HG02943 (cell line): Measurements from ENCODE around the gene ESPL1.

Experiments
- ATAC-seq: cut with Tn5 transposase; IDR thresholded peaks from one replicate; pipeline ENCODE4 v1.9.1; 2021; ENCODE audit warnings: mild to moderate bottlenecking, low read depth, moderate library complexity; ENCODE audit not compliant: unreplicated experiment

ESPL1 gene

DNA sequence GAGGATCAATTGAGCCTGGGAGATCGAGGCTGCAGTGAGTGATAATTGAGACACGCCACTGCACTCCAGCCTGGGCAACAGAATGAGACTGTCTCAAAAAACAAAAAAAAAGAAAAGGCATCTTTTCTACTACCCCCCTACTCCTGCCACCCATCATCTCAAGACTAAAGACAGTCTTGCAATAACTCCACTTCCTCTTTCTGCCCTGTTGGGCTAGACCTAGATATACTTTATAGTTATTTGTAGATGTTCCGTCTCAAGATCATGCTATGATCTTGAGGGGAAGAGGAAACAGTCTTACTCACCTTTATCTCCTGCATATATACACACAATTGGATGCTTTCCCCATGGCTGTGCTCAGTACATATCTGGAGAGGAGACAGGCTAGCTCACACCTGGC is 12.1 kb upstream of the ESPL1 start:
- ATAC-seq: no peak

DNA sequence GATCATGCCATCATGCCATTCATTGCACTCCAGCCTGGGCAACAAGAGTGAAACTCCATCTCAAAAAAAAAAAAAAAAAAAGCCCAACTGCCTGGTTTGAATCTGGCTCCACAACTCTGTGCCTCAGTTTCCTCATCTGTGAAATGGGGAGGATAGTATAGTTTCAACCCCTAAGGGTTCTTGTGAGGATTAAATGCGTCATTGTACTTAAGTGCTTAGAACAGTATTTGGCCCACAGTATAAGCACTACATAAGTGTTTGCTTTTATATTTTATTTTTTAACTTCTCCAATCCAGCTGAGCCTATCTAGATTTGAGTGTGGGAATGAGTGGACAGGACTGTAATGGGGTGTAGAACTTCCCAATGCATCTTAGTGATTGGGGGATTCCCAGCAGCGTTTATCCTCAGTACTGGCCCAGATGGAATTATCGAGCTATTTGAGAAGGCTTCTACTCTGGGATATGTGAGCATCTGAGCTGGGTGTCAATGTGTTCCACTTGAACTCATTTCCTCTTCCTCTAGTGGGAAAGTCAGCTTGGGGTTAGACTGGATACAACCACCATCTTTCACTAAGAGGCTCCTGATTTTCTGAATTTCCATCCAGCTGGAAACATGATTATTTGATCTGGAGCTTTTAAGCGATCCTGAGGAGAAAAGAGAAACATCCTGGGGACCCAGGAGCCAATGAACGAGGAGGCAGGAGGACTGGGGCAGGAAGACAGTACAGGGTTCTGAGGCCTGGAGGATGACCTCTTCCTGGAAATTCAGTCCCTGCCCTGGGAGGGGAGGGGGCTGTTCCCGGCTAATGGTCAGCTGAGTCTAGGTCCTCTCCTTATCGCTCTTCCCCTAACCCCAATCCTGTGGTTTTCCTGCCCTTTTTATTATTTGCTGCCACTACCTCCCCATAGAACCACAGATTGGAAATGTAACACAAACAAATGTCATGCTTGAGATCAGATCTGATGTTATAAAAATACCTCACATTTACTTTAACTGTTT is 9.3 kb upstream of the ESPL1 start:
- no peak for ATAC-seq

DNA sequence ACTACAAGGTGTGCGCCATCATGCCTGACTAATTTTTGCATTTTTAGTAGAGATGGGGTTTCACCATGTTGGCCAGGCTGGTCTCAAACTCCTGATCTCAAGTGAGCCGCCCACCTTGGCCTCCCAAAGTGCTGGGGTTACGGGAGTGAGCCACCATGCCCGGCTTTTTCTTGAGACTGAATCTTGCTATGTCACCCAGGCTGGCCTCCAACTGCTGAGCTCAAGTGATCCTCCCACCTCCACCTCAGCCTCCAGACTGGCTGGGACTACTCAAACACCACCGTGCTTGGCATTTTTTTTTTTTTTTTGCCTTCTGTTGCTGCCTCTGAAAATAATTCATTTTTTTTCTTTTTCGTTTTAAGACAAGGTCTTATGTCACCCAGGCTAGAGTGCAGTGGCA is 8.2 kb upstream of the ESPL1 start:
- no peak for ATAC-seq

DNA sequence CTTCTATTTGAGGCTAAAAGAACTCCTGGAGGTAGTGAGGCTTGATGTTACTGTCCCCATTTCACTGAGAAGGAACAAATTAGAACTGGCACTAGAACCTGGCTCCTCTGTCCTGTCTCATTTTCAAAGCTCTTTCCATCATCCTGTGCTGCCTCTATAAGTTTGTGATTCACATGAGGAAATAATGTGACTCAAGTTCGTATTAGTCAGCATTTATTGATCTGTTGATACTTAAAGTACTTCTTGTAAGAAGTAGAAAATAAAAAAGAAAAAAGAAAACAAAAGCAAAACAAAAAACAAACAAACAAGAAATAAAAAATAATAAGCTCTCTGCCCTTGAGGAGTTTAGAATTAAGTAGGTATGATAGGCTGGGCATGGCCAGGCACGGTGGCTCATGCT is 2.3 kb upstream of the ESPL1 start:
- no peak for ATAC-seq

DNA sequence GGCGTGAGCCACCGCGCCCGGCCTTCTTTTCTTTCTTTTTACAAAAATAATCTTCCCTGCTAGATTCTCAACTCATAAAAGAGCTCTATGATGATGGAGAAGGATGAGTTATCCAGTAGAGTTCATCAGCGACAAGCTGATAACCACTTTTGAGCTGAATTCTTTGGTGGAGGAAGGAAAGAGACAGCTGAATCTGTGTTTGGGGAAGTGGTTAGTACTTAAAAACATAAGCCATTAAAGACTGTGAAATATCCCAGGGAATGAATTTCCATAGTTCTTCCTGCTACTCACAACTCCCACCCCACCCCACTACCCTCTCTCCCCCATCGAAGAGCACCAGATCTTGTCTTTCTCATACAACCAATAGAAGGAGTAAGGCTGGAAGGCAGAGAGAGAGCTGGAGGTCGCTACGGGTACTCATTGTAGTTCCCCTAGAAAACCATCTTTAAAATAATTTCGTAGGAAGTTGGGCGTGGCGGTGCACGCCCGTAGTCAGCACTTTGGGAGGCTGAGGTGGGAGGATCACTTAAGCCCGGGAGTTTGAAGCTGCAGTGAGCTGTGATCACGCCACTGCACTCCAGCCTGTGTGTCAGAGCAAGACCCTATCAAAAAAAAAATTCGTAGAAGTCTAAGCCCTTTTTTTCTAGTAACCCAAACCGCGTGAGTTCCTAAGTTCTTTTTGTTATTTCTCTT is 647 bp upstream of the ESPL1 start:
- no peak for ATAC-seq

DNA sequence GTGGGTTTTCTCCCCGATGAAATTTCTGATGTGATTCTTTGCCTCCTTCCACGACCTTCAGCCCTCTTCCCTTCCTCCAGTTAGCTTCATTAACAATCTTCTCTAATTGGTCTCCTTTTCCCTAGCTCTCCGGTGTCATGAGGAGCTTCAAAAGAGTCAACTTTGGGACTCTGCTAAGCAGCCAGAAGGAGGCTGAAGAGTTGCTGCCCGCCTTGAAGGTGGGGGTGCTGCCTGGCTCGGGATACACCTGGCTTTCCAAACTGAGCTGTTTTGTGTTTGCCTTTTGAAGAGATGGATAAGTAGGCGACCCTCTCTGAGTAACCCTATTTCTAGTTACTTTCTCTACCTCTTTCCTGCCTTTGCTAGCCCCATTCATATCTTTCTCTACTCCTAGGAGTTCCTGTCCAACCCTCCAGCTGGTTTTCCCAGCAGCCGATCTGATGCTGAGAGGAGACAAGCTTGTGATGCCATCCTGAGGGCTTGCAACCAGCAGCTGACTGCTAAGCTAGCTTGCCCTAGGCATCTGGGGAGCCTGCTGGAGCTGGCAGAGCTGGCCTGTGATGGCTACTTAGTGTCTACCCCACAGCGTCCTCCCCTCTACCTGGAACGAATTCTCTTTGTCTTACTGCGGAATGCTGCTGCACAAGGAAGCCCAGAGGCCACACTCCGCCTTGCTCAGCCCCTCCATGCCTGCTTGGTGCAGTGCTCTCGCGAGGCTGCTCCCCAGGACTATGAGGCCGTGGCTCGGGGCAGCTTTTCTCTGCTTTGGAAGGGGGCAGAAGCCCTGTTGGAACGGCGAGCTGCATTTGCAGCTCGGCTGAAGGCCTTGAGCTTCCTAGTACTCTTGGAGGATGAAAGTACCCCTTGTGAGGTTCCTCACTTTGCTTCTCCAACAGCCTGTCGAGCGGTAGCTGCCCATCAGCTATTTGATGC is 797 bp downstream of the ESPL1 start:
- no peak for ATAC-seq

DNA sequence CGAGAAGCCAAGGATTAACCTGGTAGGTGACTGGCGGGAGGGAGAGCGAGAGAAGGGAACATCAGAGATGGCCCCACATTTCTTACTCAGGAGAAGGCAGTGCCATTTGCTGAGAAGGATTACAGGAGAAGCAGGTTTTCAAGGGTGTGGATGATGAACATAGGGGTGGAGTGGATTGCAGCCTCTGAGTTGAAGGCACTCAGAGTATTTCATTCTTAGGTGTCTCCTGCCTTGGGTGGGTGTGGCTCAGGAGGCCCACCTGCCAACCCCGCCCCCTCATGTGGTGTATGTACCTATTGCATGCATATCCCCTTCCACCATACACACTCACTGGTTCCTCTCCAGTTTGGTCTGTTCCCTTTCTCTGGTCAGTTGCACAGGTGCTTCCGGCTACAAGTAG is 6.3 kb downstream of the ESPL1 start:
- no peak for ATAC-seq

DNA sequence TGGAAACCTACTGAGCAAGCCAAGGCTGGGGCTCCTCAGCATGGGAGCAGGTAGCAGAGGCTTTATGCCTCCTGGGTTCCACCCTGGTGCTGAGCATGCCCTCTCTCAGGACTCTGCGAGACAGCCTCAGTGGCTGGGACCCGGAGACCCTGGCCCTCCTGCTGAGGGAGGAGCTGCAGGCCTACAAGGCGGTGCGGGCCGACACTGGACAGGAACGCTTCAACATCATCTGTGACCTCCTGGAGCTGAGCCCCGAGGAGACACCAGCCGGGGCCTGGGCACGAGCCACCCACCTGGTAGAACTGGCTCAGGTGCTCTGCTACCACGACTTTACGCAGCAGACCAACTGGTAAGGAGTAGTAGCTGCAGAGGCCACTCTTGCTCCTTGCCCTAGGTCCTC is 8.4 kb downstream of the ESPL1 start:
- no peak for ATAC-seq

DNA sequence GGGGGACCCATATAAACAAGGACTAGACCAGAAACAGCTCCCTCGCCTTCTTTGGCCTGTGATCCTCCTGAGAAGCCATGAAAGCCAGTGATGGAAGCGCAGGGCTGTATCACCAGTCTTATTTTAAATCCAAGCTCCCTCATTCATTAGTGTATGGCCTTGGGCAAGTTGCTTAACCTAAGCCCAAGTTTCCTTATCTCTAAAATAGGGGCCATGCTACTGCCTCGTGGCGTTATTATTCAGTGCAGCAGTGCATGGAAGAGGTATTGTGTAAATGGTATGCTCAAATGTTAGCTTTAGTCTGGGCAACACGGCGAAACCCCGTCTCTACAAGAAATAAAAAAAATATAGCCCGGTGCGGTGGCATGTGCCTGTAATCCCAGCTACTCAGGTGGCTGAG is 9.9 kb downstream of the ESPL1 start:
- no peak for ATAC-seq

DNA sequence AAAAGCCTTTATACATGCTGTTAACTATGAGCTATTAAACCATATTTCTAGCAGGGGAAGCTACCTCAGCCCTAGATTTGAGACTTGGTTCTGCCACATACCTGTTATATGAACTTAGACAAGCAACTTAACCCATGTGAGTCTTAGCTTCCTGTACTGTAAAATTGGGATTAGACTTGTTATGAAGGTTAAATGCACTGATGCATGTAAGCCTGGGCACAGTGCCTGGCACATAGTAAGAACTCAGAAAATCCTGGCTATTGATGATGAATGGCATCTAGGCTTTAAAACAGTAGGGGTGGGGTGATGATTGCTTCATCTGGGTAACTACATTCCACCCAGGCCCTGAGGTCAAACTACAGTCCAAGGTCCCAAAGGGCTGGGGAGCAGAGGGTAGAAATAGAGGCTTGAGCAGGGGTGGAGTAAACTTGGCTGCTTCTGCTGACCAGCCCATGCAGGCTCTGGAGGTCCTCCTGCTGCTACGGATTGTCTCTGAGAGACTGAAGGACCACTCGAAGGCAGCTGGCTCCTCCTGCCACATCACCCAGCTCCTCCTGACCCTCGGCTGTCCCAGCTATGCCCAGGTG is 11.3 kb downstream of the ESPL1 start:
- no peak for ATAC-seq

DNA sequence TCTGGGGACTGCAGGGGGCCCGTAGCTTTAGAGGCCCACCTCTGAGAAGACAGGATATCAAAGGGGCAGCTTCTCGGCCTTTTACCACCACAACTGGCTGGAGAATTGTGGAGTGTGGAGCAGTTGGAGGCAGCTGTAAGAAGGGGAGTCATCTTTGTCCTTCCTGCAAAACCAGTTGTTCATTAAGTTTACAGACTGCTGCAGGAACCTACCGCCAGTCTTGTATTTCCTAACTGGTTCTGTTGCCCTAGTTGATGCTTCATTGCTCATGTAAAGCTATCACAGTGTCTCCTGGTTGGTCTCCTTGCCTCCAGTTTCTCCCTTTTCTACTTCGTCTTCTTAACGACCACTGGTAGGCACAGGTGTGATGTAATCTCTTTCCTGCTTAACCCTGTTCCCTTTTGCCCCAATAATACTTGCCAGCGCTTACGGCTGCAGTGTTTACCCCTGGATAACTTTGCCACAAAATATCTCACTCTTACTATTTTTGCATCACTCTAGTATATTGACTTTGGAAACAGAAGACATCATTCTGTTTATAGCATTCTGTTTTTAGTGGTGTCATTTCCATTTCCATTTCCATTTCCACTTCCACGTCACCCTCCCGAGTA is 11.9 kb downstream of the ESPL1 start:
- no peak for ATAC-seq

DNA sequence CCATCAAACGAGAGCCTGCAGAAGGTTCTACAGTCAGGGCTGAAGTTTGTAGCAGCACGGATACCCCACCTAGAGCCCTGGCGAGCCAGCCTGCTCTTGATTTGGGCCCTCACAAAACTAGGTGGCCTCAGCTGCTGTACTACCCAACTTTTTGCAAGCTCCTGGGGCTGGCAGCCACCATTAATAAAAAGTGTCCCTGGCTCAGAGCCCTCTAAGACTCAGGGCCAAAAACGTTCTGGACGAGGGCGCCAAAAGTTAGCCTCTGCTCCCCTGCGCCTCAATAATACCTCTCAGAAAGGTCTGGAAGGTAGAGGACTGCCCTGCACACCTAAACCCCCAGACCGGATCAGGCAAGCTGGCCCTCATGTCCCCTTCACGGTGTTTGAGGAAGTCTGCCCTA is 18.3 kb downstream of the ESPL1 start:
- ATAC-seq: no peak

DNA sequence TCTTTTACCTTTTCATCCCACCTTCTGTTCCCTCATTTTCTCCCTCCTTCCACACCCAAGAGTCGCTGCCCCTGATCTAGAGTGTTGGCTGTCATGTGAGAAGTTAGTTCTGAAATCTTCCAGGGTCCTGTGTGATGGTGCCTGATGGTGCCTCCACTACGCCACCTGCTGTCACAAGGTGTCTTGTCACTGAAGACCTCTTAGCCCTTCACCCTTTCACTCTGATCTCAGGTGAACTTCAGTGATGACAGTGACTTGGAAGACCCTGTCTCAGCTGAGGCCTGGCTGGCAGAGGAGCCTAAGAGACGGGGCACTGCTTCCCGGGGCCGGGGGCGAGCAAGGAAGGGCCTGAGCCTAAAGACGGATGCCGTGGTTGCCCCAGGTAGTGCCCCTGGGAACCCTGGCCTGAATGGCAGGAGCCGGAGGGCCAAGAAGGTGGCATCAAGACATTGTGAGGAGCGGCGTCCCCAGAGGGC is 19.7 kb downstream of the ESPL1 start:
- ATAC-seq: no peak

DNA sequence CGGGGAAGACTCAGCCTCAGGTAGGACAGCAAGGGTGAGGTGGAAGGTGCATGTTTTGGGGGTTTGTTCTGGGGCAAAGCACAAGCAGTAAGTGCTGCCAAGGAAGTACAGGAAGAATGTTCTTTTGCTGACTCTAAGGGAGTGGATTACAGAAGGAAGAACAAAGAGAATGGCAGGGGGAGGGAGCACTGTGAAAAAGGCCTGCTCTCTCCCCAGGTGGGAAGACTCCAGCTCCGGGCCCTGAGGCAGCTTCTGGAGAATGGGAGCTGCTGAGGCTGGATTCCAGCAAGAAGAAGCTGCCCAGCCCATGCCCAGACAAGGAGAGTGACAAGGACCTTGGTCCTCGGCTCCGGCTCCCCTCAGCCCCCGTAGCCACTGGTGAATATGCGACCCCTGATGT is 20.2 kb downstream of the ESPL1 start:
- ATAC-seq: no peak

DNA sequence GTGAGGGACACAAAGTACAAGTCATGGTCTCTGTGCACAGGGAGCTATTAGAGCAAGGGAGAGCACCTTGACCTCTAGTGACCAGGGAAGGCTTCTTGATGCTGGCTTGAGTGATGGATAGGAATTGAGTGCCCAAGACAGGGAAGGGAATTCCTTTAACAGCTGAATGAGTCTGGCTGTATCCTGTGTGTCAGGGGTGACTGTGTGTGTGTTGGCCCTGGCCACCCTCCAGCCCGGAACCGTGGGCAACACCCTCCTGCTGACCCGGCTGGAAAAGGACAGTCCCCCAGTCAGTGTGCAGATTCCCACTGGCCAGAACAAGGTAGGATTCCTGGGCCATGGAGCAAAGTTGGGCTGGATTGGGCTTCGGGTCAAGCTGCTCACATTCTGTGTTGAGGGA is 21.8 kb downstream of the ESPL1 start:
- ATAC-seq: no peak

DNA sequence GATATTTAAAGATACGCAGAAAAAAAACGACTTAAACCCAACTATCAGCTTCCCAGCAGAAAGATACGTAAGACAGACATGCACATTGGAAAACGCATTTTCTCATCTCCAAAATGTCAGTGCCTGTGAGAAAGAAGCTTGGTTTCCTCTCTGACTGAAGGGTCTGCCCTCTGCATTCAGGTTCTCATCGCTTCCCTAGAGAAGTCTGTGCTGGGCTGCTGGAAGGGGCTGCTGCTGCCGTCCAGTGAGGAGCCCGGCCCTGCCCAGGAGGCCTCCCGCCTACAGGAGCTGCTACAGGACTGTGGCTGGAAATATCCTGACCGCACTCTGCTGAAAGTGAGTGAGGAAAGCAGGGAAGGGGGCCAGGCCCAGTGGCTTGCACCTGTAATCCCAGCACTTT is 22.6 kb downstream of the ESPL1 start:
- no peak for ATAC-seq

DNA sequence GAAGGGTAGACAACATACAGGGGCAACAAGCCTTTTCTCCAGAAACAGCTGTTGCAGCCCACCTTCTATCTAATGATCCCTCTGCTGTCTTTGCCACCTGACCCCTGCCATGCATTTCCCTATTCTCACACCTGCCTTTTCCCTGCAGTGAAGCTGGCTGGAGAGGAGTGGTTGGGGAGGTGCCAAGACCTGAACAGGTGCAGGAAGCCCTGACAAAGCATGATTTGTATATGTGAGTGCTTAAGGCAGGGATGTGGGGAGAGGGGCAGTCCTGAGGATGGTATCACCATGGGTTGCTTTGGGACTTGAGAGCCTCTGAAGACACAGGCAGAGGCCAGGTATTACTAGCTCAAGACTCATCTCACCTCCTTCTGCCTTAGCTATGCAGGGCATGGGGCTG is 24.3 kb downstream of the ESPL1 start:
- no peak for ATAC-seq

DNA sequence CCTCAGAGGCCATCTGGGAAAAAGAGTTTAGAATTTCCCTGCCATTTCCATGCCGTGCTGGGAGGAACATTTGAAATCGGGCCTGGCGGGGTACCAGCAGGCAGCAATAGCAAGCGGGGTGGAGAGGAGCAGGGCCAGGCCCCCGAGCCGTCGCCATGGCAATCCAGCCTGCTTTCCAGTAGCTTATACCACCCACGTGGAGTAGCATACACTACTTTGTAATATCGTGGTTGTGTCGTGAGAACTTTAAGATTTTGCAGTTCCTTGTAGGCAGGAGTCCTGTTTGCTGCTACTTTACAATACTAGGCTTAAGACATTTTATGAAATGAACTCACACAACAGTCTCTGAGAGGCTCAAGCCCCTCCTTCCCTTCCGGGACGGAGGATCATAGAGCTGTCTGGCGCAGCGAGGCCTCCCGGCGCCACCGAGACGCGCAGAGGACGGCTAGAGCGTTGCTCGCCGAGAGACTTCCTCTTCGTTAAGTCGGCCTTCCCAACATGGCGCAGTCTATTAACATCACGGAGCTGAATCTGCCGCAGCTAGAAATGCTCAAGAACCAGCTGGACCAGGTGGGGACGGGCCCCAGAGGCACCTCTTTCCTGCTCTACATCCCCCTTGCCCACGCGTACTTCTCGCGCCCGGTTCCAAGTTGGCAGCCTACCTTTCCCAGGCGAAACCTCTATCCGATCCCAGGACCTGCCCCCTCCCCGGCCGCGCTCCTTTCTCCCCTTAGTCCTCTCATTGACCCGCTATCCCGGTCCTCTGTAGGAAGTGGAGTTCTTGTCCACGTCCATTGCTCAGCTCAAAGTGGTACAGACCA is 27.2 kb downstream of the ESPL1 start, which contains the start of gene PFDN5:
Gene PFDN5, plus strand, starts transcription at position 473 of the 821 bp plus-strand sequence. Its CDS starts 26 bp downstream, at position 499.
- ATAC-seq: peak; percentile 79

DNA sequence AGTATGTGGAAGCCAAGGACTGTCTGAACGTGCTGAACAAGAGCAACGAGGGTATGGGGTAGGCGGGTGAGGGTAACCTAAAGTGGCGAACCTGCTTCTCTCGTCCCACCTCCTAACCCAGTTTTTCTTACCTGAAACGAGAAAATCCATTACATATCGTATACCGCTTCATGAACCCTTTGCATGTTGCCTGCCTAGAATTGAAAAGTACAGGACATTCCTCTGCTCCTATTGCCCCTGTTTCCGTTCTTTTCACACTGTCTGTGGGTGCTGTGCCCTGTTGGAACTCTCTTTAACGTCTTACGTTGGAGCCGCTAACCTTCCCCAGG is 27.8 kb downstream of the ESPL1 start:
- ATAC-seq: no peak
